Coronary artery (tissue), 2 donors: ENCODE data around the gene TENT4A.

Experiments used
- DNase-seq: peaks from one replicate; pipeline ENCODE4 v3.0.0-alpha.2; 2017; ENCODE audit warnings: low spot score
- H3K27ac ChIP-seq, 2 donors: fragments of 200-600 bp; sonication (generic); one replicate each; pipeline ENCODE4 v1.5.1; 2016 to 2019
- H3K4me3 ChIP-seq: fragments of 200-600 bp; sonication (generic); 2 replicates; pipeline ENCODE4 v1.5.1; 2016; ENCODE audit warnings: mild to moderate bottlenecking, moderate library complexity
- CTCF ChIP-seq: fragments of 200-600 bp; sonication (generic); IDR thresholded peaks from one replicate; pipeline ENCODE4 v1.5.1; 2019; ENCODE audit warnings: antibody characterized with exemption

Gene TENT4A

DNA sequence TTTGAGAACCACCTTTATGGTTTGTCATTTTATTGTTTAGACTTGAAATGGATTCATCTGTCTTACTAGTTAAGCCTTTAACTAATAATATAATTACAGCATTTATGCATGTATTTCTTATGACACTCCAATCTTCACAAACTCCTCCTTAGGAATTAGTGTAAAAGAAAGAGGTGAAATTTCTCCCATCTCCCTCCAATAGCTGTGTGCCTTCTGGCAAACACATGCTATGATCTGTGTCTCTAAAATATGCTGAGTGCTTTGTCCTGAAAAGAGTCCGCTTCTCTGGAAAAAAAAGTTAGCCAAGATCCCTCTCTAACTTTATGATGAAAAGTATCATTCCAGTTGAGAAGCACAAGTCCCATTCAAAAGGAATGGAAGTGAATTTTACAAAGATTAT, 13.9 kb upstream of the TENT4A start:
- Histone ChIP-seq H3K27ac (no peak overlapping the region), H3K4me3 (no peak overlapping the region)
- no peak for DNase-seq
- no peak for TF ChIP-seq CTCF

DNA sequence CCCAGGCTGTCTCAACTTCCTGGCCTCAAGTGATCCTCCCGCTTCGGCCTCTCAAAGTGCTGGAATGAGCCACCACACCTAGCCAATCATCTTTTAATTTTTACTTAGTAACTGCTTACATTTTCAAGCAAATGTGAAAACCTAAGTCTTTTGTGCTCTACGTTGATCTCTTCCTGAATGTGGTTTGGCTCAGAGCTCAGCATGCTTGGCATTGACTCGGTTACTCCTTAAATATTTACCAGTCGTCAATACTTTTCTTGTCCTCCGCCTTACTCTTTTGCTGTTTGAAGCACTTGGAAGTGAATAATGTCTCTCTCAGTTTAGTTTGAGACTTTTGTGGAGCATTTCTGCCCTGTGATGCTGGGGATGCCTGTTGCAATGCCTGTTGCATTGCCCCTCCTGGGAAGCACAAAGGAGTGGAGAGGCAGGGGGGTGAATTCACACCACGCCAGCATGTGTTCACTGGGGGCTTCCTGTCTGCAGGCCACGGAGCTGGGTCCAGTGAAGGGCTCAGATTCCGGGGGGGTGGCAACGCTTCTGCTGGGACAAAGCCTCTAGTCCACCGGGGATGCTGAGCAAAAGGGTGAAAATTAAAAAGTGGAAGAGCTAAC, 13.1 kb upstream of the TENT4A start:
- H3K4me3 ChIP-seq, result no peak overlapping the region
- no peak for DNase-seq
- TF ChIP-seq CTCF, result no peak
- H3K27ac ChIP-seq, result no peak overlapping the region

DNA sequence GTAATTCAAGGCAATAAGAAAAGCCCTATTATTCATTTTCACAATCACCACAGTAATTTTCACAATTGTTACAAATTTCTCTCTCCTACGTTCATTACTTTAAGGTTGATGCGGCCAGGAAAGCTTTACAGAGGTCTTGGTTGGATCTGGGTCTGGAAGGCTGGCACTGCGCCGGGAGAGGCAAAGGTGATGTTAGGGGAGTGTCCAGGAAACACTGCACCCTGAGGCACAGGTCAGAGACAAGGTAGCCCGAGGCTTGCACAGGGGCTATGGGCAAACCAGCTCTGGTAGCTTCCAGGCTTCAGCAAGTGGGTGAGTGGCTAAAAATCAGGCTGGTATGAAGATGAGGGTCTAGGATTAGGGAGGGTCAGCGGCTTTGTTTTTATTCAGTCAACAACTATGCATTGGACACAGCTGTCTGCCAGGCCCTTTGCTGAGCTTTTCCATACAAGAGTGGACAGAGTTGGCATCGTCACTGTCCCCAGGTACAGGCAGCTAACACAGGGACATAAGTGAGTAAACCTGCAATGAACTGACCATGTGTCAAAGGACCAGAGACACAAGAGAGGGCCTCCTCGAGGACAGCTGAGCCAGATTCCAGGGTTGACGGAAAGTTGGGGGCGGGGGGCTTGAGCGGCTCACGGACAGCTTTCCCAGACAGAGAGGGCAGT, 12.4 kb upstream of the TENT4A start:
- no peak for DNase-seq
- no peak overlapping the region for H3K27ac ChIP-seq
- H3K4me3 ChIP-seq, result no peak overlapping the region
- no peak for TF ChIP-seq CTCF

- H3K27ac ChIP-seq, result no peak overlapping the region
- H3K4me3 ChIP-seq, result no peak overlapping the region
- TF ChIP-seq CTCF, result no peak
- DNase-seq, result no peak
Observed at GRCh38 chr5:6701491-6701890, 11.7 kb upstream of the TENT4A start.

- no peak for TF ChIP-seq CTCF
Observed at GRCh38 chr5:6702633-6703032, 10.6 kb upstream of the TENT4A start.

GRCh38 chr5:6703806-6704205, 9.4 kb upstream of the TENT4A start:
- peak overlapping the region; percentile 61 to 87 for H3K27ac ChIP-seq
- no peak overlapping the region for H3K4me3 ChIP-seq
- TF ChIP-seq CTCF, result no peak

More at GRCh38 chr5:6702633-6703032, 10.6 kb upstream of the TENT4A start:
- no peak overlapping the region for H3K4me3 ChIP-seq
- DNase-seq, result no peak
- no peak overlapping the region for H3K27ac ChIP-seq

GRCh38 chr5:6704361-6704851, 8.8 kb upstream of the TENT4A start:
- TF ChIP-seq CTCF, result no peak
- Histone ChIP-seq H3K4me3 (no peak overlapping the region), H3K27ac (peak overlapping the region; percentile 61 to 87)
- DNase-seq, result peak; percentile 79

More at GRCh38 chr5:6703806-6704205, 9.4 kb upstream of the TENT4A start:
- no peak for DNase-seq
